GM21381 (cell line): ENCODE results near the gene IL17D.
"Not testable (repeated sequence)": the region's sequence is repeated elsewhere in the genome, so short reads cannot be mapped to it uniquely, and the experiment has no call there.

Source experiments
- ATAC-seq: cut with Tn5 transposase; IDR thresholded peaks from one replicate; pipeline ENCODE4 v1.9.1; 2021; ENCODE audit warnings: mild to moderate bottlenecking, moderate library complexity; ENCODE audit not compliant: unreplicated experiment

Gene IL17D

DNA sequence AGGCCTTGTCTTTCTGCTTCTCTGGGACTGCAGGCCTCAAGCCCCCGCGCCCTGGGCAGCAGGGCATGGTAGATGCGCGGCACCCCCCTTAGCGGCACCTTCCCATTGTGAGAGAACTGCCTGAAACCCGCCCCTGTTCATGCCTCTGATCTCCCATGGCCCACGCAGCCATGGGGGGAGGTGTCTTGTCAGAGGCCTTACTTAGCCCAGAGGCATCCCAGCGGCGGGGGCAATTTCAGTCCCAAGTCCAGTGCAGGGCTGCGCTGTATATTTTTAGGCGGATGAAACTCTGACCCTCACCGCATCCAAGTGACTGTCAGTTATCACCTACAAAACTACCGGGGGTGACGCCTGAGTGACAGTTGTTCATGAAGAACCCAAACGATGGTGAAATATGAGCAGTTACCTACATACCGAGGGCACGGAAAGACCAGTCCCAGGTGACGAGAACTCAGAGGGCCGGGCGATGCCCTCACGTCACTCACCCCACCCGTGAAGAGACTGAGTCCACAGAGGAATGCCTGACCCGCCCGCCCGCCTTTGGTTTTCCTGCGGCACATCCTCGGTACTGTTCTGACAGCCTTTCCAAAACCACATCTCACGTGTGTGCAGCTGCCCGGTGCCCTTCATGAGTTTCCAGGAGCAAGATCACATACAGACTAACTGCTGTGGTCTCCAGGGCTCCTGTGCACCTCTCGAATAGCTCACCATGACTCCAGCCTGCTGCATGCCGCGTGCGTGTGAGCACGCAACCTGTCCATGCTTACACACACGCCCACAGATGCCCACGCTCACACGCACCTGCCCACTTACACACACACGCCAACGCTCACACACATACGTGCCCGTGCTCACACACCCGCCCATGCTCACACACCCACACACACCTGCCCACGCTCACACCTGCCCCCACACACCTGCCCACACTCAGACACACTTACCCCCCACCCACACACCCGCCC is 14.4 kb downstream of the IL17D start:
- ATAC-seq, result no peak

DNA sequence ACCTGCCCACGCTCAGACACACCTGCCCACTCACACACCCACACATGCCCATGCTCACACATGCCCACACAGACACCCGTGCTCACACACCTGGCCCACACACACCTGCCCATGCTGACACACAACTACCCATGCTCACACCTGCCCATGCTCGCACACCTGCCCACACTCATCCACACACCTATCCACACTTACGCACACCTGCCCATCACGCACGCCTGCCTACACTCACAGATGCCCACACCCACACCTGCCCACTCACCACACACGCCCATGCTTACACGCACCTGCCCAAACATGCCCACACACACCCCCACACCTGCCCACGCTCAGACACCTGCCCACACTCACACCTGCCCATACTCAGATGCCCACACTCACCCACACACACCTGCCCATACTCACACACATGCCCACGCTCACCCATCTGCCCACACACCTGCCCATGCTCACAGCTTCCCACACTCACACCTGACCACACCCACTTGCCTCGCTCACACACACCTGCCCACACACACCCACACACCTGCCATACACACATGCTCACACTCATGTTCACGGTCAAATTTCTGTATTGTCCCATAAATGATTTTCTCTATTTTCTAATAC is 15.6 kb downstream of the IL17D start:
- ATAC-seq, result no peak

DNA sequence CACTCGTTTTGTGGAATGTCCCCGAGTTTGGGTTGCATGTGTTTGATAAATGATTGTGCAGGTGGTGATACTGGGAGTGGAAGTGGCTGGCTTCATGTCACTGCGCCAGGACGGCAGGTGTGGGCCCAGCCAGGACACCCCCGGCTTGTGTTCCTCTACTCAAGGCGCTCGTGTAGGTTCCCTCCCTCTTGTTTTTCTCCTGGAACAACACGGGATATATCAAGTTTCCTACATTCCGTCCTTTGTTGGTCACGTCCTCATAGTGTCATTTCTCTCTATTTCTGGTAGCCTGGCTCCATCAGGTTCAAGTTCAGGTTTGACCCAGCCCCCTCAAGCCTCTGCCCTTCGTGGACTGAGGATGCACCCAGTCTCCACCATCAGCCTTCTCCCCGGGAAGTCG is 16.3 kb downstream of the IL17D start:
- ATAC-seq, result no peak

DNA sequence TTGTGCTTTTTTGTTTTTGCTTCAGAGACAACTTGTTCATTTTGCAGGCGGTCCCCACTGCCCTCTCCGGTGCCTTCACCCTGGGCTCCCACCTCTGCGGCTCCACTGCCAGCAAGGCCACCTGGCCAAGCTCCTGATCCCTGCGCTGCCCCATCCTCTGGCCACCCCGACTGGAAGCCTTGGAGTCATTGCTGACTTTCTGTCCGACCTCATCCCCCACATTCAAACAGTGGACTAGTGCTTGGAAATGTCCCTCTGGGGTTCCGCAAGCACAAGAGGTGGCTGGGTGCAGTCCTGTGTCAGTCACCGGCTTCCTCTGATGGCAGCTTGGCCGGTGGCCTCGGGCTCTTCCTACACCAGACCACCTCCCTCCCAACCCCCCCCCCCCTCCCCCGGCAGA is 17.0 kb downstream of the IL17D start:
- ATAC-seq, result no peak

DNA sequence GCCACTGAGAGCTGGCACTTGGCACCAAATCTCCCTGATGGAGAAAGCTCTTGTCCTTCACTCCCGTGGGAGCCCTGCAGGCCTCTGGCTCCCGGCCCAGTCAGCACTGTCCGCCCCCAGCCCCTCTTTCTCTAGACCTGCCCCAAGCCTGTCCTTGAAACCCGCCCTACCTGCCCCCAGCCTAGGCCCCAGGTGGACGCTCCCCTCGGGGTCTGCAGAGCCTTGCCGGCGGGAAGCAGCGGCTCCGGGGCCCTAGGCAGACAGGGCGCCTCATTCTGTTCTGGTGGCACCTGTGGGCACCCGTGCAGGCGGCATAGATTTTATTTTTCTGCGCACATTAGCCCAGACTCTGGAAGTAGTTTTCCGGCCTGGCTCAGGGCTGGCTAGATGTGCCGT is 17.6 kb downstream of the IL17D start:
- no peak for ATAC-seq

DNA sequence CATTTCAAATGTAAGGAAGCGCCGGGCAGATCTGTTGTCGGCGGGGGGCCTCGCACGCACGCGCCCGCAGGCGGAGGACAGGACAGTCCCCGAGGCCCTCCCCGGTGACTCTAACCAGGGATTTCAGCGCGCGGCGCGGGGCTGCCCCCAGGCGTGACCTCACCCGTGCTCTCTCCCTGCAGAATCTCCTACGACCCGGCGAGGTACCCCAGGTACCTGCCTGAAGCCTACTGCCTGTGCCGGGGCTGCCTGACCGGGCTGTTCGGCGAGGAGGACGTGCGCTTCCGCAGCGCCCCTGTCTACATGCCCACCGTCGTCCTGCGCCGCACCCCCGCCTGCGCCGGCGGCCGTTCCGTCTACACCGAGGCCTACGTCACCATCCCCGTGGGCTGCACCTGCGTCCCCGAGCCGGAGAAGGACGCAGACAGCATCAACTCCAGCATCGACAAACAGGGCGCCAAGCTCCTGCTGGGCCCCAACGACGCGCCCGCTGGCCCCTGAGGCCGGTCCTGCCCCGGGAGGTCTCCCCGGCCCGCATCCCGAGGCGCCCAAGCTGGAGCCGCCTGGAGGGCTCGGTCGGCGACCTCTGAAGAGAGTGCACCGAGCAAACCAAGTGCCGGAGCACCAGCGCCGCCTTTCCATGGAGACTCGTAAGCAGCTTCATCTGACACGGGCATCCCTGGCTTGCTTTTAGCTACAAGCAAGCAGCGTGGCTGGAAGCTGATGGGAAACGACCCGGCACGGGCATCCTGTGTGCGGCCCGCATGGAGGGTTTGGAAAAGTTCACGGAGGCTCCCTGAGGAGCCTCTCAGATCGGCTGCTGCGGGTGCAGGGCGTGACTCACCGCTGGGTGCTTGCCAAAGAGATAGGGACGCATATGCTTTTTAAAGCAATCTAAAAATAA is 18.2 kb downstream of the IL17D start:
- ATAC-seq, result no peak

DNA sequence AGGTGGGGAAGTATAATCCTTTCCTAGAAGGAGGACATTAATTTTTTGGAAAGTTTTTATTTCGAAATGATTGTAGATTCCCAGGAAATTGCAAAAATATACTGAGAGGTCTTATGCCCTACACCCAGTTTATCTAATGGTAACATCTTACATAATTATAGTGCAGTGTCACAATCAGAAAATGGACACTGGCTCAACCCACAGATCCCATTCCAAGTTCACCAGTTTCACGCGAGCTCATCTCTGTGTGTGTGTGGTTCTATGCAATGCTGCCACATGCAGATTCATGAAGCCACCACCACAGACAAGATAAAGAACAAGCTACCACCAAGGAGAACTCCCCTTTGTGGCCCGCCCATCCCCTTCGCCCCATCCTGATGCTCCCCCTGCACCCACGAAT is 24.4 kb downstream of the IL17D start:
- no peak for ATAC-seq

DNA sequence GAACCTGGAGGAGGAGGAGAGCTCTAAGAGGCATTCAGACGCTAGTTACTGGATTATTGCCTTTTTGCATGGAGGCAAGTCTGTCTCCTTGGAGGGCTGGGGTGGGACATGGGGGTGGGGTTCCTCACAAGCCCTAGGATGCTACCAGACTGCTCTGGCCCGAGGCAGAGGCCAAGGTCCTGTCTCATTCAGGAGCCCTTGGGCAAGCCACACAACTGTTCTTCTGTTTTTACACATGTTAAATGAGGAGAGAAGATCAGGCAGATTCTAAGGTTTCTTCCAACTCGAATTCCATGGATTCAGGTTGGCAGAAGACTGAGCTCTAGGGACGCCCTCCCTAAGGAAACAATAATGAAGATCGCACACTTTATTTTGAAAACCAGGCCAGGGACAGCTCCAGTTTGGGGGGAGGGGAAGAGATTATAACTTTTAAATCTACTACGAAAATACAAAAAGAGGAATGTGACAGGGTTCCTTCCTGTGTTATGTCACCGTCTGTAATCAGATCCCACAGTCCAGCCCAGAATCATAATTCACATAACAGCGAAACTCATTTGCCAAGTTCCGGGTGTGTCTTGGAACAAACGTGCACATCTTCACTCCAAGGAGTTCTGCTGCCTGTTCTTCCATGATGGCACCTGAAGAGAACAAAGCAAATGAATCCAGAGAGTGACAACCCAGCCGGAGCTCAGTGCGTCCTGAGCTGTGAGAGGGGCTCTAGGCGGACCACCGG is 25.2 kb downstream of the IL17D start:
- ATAC-seq, result no peak

DNA sequence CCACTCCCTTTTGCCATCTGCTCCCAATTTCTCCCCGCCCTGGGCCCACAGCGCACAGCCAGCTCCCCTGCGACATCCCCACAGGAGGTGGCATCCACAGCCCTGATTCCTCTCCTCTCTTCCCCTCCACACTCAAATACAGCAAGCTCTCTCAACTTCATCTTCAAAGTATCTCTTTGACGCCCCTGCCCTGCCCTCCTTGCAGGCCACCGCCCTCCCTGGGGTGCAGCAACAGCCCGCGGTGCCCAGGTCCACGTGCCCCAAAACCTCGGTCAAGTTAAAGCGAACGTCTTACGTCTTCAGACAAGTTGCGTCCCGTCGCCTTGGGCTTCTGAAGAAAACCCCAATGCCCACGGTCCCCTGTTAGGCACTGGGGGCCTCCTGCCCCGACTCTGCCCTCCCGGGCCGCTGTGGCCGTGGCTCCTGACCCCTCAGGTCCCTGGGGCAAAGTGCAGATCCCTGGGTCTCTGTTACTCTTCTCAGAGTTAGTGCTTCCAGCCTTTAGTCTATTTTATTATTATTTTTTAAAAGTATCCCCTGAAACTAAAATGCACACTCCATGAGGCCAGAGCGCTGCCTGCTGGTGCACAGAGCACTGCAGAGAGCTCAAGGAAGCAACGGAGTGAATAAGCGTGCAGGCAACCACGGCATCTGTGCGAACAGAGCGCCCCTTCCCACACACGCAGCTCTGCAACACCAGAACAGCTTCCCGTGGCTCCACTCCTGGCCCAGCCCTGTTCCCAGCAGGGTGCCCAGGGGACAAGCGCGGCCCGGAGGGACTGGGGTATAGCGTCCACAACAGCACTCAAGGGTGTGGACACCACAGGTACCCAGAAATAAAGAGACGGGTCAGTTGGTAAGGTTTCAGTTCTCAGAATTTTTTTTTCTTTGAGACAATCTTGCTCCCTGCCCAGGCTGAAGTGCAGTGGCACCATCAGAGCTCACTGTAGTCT is 26.4 kb downstream of the IL17D start:
- no peak for ATAC-seq

DNA sequence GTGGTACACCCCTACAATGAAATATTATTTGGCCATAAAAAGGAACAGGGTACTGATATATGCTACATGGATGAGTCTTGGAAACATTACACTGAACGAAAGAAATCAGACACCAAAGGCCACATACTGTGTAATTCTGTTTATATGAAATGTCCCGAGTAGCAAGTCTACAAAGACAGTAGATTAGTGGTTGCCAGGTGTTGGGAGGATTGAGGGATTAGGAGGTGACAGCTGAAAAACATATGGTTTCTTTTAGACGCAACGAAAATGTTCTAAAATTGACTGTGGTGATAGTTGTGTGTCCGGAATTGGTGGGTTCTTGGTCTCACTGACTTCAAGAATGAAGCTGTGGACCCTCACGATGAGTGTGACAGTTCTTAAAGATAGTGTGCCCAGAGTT is 35.1 kb downstream of the IL17D start:
- ATAC-seq, result no peak

DNA sequence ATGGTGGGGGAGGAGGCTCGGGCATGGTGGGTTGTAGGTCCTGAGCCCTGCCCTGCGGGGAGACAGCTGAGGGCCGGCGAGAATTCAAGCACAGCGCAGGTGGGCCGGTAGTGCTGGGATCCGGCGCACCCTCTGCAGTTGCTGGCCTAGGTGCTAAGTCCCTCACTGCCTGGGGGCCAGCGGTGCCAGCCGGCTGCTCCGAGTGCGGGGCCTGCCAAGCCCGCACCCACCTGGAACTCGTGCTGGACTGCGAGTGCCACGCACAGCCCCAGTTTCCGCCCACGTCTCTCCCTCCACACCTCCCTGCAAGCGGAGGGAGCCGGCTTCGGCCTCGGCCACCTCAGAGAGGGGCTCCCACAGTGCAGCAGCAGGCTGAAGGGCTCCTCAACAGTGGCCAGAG is 36.5 kb downstream of the IL17D start:
- no peak for ATAC-seq

DNA sequence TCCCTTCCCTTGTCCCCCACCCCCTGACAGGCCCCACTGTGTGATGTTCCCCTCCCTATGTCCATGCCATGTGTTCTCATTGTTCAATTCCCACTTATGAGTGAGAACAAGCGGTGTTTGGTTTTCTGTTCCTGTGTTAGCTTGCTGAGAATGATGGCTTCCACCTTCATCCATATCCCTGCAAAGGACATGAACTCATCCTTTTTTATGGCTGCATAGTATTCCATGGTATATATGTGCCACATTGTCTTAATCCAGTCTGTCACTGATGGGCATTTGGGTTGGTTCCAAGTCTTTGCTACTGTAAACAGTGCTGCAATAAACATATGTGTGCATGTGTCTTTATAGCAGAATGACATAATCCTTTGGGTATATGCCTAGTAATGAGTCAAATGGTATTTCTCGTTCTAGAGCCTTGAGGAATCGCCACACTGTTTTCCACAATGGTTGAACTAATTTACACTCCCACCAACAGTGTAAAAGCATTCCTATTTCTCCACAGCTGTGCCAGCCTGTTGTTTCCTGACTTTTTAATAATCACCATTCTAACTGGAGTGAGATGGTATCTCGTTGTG is 40.4 kb downstream of the IL17D start:
- ATAC-seq, result not testable (repeated sequence)

DNA sequence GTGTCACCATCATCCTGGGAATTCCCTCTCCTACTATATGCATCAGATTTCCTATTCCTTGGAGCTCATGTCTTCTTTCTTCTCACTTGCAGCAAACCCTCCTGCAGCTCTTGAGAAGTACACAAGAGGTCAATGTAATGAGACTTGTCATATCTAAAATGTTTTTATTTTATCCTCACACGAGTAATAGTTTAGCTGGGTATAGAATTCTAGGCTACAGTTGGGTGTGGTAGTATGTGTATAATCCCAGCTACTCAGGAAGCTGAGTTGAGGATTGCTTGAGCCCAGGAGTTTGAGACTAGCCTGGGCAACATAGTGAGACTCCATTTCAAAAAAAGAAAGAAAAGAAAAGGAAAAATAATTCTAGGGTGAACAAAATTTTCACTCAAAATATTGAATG is 45.9 kb downstream of the IL17D start:
- no peak for ATAC-seq

DNA sequence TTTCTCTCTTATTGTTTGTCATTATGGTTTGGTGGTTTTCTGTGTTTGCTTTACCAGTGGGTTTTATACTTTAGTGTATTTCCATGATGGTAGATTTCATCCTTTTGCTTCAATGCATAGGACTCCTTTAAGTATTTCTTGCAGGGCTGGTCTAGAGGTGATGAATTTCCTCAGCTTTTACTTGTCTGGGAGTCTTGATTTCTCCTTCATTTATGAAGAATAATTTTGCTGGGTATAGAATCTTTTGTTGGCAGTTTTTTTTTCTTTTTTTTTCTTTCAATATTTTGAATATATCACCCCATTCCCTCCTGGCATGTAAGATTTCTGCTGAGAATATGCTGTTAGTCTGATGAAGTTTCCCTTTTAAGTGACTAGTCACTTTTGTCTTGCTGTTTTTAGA is 50.5 kb downstream of the IL17D start:
- no peak for ATAC-seq

DNA sequence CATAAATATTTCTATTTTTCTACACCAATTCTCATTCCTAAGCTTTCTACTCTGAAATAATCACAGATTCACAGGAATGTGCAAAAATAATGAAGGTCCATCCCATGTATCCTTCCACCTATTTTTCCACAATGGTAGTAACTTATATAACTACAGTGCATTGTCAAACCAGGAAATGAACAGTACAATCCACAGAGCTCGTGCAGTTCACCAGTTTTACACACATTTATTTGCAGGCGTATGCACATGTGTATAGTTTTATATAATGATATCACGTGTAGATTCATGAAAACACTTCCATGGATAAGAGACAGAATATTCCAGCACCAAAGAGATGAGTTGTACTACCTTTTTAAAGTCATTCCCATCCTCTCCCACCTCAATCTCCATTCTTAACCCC is 57.4 kb downstream of the IL17D start:
- ATAC-seq, result no peak

DNA sequence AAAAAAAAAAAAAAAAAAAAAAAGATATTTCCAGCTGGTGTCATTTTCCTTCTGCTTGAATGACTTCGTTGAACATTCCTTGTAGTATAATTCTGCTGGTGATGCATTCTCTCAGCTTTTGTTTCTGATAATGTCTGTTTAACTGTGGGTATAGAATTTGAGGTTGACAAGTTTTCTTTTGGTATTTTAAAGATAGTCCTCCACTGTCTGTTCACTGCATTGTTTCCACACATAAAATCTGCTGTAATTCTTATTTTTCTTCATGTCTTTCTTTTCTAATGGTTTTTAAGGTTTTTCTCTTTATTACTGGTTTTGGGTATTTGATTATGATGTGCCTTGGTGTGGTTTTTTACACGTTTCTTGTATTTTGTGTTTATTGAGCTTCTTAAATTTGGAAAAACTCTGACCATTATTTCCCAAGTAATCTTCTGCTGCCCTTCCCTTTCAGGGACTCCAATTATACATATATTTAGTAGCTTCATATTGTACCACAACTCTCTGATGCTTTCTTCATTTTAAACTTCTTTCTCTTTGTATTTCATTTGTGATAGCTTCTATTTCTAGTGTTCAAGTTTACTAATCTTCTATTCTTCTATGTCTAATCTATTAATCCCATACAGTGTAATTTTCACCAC is 63.9 kb downstream of the IL17D start:
- no peak for ATAC-seq

DNA sequence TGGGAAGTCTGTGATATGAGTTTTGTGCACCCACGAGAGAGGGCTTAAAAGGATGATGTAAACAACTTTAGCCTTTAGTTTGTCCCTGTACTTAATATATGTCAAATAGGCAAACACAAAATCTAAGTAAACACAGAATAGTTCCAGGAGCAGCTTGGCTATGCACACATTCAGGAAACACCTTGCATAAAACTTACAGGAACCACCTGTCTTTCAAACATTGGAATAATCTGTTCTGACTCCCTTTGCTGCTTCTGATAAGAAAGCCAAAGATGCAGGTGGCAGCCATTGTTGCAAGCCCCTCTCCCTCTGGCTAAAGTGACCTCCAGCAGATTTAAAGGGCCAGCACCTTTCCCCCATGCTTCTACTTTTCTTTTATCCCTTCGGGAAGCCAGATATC is 65.6 kb downstream of the IL17D start:
- no peak for ATAC-seq

DNA sequence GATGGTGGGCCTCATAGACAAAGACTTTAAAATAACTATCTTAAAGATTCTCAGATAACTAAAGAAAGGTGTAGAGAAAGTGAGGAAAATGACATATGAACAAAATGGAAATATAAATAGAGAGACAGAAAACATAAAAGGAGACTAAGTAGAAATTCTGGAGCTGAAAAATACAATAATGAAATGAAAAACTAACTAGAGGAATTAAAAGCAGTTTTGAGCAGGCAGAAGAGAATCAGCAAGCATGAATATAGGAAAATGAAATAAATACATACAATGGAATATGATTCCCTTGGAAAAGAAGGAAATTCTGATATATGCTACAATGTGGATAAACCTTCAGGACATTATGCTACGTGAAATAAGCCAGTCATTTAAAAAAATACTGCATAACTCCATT is 66.3 kb downstream of the IL17D start:
- ATAC-seq, result no peak
